ENCODE measurements around the gene IGF2BP2. TPM values are rescaled to one million over a fixed set of nuclear protein-coding genes. Genes with fewer than 3 reads are reported as not detected.
"Not testable (repeated sequence)": the region's sequence is repeated elsewhere in the genome, so short reads cannot be mapped to it uniquely, and the experiment has no call there.

The IGF2BP2 gene
- total RNA-seq, 1 donor from 2014 or later = 57.6 TPM

- DNase-seq (ENCODE audit: low read depth) = no peak
- no peak overlapping the region for H3K4me3 ChIP-seq (ENCODE audit: low read depth, low read length)
- TF ChIP-seq CTCF (conservative IDR thresholded peaks at IDR 0.05; ENCODE audit: low read depth, low read length) = no peak
Observed at GRCh38 chr3:185667574-185667973, 157.3 kb downstream of the IGF2BP2 start.

- no peak overlapping the region for H3K4me3 ChIP-seq (ENCODE audit: low read depth, low read length)
- TF ChIP-seq CTCF (conservative IDR thresholded peaks at IDR 0.05; ENCODE audit: low read depth, low read length) = no peak
- DNase-seq (ENCODE audit: low read depth) = no peak
Observed at GRCh38 chr3:185663929-185664328, 160.9 kb downstream of the IGF2BP2 start.

GRCh38 chr3:185661772-185662171 lies 163.1 kb downstream of the IGF2BP2 start:
- no peak for TF ChIP-seq CTCF (conservative IDR thresholded peaks at IDR 0.05; ENCODE audit: low read depth, low read length)
- no peak overlapping the region for H3K4me3 ChIP-seq (ENCODE audit: low read depth, low read length)
- DNase-seq (ENCODE audit: low read depth) = no peak

- not testable (repeated sequence) for DNase-seq (ENCODE audit: low read depth); H3K4me3 ChIP-seq (ENCODE audit: low read depth, low read length)
Observed at GRCh38 chr3:185661296-185661695, 163.5 kb downstream of the IGF2BP2 start.

- H3K4me3 ChIP-seq (ENCODE audit: low read depth, low read length) = no peak overlapping the region
- peak; percentile 99 for TF ChIP-seq CTCF (conservative IDR thresholded peaks at IDR 0.05; ENCODE audit: low read depth, low read length)
- peak; percentile 27 for DNase-seq (ENCODE audit: low read depth)
Observed at GRCh38 chr3:185659942-185660921, 164.6 kb downstream of the IGF2BP2 start.

GRCh38 chr3:185658943-185659342 lies 165.9 kb downstream of the IGF2BP2 start:
- DNase-seq (ENCODE audit: low read depth) = no peak
- H3K4me3 ChIP-seq (ENCODE audit: low read depth, low read length) = no peak overlapping the region
- no peak for TF ChIP-seq CTCF (conservative IDR thresholded peaks at IDR 0.05; ENCODE audit: low read depth, low read length)

GRCh38 chr3:185658504-185658912 lies 166.3 kb downstream of the IGF2BP2 start:
- DNase-seq (ENCODE audit: low read depth) = peak; percentile 85

More at GRCh38 chr3:185658504-185658912, 166.3 kb downstream of the IGF2BP2 start:
- no peak for TF ChIP-seq CTCF (conservative IDR thresholded peaks at IDR 0.05; ENCODE audit: low read depth, low read length)
- H3K4me3 ChIP-seq (ENCODE audit: low read depth, low read length) = no peak overlapping the region
